Measurements from ENCODE around the gene GSDME.
"Not testable (repeated sequence)": the region's sequence is repeated elsewhere in the genome, so short reads cannot be mapped to it uniquely, and the experiment has no call there.

Gene GSDME

DNA sequence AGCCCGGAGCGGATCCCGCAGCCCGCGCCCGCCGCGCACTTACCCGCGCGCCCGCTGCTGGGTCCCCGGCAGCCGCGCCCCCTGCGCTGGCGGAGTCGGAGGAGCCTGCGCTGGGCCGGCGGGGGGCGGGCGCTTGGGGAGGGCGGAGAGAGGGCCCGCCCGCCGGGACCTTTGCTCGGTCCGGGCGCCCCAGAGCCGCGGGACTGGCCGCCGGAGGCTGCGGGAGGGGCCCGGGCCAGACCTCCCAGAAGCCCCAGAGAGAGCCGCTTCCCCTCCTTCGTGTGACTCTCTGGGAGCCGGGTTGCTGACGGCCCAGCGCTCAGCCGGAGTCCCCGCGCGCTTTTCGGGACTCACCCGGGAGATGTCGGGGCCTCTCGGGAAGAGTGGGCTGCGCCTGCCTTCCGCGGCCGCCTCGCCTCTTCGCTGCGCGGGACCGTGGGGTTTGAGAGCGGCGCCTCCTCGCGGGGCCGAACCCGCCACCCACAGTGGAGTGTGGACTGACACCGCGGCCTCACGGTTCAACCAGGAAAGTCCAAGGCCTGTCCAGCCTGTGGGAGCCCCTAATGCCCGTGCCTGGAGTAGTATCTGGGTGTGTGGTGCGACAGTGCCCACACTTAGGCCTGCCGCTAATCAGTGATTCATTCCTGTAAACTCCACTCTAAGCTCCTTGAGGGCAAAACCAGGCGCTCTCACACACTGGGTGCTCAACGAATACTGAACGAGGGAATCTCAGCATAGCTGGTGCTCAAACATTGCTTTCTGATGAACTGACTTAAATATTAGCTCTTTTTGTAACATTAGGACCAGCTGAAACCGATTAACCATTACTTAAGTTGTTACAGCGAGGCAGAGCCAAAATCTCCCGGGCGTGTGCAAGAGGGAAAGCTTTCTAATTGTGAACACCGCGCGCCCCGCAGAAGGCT is at the start of gene GSDME:
TSS of gene GSDME (minus strand) at position 112 of the 923 bp plus-strand sequence. CDS start 7,690 bp downstream, outside the sequence.
- DNase-seq (ENCODE audit: low read depth): peak; percentile 41

DNA sequence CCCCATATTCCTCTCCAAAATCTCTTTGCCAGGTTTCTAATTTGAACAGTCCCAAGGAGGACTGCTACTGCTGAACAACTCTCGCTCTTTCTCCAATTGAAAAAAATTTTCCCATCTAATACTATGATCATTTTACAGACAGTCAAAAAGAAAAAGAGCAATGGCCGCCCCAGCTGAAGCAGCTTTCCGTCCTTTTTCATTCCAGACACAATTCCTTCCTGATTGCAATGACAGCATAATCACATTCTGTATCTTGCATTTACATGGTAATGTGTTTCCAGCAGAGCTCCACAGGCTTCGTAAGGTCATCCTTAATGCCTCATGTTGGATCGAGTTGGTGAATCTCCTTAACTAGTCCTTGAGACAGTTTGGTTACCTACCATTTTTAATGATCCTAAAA is 45.0 kb upstream of the GSDME start:
- DNase-seq (ENCODE audit: low read depth): no peak

DNA sequence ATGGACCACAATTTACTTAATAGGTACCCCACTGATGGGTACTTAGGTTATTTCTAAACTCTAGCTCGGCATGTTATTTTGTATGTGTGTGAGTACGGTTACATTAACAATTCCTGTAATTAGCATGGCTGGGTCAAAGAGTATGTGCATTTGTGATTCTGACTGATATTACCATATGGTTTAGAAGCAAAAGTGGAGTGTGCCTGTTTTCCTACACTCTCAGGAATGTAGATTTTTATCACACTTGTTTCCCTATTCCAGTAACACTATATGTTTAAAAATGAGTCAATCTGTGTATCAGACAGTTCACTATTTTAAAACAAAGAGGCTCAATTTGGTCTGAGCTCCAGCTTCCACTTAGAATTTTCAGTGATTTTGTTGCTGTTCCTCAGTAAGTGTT is 44.6 kb upstream of the GSDME start:
- DNase-seq (ENCODE audit: low read depth): no peak

DNA sequence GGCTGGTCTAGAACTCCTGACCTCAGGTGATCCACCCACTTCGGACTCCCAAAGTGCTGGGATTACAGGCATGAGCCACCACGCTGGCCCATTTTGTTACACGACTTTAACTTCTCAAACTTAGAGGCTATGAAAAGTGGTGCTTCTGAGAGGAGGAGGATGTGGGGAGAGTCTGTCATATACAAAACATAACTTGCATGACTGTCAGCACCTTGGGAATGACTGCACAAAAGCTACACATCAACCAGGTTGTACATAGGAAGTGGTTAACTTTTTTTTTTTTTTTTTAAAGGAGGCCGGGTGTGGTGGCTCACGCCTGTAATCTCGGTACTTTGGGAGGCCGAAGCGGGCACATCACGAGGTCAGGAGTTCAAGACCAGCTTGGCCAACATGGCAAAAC is 43.4 kb upstream of the GSDME start:
- DNase-seq (ENCODE audit: low read depth): no peak

DNA sequence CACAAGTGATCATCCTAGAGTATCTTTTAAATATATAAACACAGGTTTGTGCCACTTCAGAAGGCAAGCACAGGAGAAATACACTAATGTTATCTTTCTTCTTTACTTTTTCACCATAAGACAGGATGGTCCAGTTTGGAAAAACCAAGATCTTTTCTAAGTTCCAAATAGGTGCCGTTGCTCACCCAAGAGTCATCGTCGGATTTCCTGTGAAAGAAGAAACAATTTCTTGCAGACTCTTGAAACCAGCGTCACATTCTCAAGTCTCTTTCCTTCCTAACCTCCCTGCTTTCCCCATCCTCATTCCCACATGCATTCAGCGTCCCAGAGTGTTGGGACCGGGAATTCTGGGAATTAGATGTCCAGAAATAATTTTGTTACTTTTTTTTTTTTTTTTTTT is 42.8 kb upstream of the GSDME start:
- DNase-seq (ENCODE audit: low read depth): no peak

DNA sequence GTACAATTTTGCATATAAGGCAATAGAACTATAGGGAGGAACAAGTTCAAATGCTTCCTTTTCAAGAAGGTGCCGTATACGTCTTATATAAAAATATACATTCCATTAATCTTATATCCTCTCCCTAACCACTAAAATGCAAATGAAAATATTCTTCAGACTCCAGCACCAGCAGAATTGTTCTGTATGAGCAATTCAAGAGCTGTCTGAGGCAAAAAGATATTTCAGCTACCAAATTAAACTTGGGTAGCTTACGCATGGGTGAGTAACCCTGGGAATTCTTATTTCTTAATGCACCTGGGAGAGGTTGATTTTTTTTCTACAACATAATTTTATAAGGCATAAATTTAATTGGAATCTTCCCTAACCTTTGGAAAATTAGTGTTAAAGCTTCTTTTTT is 42.2 kb upstream of the GSDME start:
- no peak for DNase-seq (ENCODE audit: low read depth)

DNA sequence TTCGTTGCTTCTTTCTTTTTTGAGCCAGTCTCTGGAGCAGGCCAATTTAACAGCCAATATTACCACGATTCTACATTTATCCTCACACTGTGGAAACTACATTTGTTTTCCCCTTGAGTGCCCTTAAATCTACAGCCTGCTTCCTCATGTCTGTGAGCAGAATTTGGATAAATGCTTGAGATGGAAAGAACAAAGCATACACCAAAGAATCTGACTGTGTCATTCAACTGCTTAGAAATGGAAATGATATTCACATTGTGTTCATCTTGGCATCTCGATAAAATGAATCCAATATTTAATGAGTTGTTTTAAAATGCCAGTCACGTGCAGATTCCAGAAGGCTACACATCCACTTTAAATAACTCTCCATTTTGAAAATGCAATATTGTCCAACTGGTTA is 41.0 kb upstream of the GSDME start:
- no peak for DNase-seq (ENCODE audit: low read depth)

DNA sequence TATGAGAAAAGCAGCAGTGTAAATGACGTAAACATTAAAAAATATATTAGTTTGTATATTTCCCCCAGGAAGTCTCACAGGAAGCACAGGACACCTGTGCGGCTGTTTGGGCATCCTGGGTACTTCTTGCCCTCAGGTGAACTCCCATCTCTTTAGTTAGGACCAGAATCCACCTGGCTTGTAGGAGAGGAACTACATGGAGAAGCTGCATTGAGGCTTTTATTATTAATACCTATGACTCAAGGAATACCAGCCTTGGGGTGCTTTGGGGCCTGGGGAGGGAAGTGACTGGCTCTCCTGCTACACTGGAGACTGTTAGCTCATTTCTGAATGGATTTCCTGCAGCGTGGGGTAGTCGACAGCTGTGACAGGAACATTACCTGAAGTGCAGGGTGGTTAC is 40.0 kb upstream of the GSDME start:
- DNase-seq (ENCODE audit: low read depth): no peak

DNA sequence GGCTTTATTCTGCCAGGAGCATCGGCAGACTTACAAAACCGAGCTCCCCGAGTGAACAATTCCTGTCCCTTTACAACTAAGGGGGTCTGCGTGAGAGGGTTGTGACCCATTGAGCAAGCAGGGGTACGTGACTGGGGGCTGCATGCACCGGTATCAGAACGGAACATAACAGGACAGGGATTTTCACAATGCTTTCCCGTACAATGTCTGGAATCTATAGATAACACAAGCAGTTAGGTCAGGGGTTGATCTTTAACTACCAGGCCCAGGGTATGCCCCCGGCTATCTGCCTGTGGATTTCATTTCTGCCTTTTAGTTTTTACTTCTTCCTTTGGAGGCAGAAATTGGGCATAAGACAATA is 38.1 kb upstream of the GSDME start:
- no peak for DNase-seq (ENCODE audit: low read depth)

DNA sequence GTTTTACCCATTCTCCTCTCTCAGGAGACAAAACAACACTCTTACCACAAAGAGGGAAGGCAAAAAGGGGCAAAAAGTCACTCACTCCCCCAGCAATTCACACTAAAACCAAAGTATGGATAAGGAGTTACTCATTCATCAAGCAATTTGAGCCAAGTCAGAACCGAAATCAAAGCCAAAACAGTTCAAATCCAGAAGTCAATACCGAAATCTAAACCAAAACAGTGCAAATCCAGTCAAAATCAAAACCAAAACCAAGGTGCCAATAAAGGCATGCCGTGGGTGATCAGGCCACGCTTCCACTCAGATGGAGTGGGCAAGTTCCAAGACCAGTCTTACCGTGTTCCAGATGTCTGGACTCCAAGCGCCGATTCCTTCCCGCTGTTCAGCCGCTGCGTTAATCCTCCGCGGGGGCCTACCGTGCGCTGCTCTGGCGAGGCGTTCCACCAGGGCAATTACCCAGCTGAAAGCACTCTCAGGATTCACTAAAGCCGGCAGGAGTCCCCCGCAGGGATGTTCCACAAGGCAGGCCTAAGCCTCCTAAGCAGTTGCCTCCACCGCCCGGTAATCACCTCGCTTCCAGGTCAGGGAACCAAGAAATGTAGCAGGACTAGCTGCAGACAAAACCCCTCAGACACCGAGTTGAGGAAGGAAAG is 37.6 kb upstream of the GSDME start:
- DNase-seq (ENCODE audit: low read depth): not testable (repeated sequence)

DNA sequence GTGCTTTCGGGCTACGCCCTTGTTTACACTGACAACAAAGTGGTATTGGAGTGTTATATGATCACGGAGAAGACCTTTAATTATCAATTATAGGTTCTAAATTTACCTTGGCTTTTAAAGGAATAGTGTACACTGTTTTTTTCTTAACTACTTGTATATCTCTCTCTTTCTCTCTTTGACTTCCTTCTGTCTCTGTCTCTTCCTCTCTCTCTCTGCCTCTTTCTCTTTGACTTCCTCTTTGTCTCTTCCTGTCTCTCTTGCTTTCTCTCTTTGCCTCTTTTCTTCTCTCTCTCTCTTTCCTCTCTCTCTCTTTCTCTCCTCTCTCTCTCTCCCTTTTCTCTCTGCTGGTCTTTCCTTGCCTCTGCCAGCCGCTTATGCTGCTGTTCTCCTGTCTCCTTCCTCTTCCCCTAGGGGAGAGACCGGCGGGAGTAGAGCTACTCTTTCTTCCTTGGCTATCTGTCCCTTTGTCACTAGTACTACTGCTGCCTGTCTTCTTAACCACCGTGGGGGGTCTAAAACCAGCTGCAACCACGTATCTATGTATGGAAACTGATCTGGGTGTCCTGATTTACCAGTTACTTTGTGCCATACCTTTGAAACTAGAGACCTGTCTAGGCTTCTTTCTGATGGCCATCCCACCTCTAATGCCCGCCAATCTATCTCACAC is 36.9 kb upstream of the GSDME start:
- DNase-seq (ENCODE audit: low read depth): no peak

DNA sequence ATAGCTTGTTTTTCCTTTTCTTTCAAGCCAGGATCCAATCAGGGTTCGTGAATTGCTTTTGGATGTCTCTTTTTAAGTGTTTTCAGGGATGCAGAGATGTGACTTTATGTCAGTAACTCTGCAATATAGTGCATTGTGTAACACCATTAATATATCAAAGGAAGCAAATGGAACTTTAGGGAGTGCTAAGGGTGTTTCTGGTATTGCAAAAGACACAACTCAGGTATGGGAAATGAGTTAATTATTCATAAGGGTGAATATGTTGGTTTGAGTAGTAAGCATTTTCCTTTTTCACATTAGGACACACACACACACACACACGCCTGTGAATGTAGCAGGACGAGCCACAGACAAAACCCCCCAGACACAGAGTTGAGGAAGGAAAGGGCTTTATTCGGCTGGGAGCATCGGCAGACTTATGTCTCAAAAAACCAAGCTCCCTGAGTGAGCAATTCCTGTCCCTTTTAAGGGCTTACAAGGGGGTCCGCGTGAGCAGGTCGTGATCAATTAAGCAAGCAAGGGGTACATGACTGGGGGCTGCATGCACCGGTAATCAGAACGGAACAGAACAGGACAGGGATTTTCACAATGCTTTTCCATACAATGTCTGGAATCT is 31.8 kb upstream of the GSDME start:
- DNase-seq (ENCODE audit: low read depth): no peak

DNA sequence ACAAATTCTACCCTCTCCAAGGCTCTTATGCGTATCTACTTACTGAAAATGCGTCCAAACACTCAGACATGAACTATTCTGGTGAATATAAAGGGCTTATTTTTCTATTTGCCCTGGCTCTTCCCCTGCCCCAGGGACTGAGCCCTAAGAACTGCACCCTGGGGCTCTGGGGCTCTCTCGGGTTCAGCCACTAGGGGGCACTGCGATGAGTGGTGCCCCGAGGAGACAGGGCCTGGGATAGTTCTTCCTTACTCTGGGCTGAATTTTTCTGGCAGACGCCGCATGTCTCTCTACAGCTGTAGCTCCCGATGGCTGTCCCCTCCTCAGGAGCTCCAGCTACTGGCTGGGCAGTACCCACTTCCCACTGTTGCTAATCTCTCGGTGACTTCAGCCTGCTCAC is 30.8 kb upstream of the GSDME start:
- no peak for DNase-seq (ENCODE audit: low read depth)

DNA sequence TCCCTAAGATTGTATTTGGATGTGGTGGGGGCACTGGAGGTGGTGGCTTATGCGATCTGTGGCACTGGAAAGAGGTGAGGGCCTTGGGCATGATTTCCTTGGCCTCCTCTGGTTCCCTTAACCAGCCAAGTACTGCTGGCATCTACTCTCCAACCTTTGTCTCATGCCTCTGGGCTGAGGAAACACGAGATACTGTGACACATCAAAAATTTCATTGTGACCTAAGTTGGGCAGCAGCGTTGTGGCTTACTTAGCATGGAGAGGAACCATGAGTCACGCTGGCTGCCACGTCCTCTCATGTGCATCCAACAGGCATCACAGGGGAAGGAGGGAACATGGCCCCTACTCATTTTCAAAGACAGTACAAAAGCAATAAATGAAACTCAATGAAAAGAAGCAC is 29.7 kb upstream of the GSDME start:
- peak; percentile 96 for DNase-seq (ENCODE audit: low read depth)

DNA sequence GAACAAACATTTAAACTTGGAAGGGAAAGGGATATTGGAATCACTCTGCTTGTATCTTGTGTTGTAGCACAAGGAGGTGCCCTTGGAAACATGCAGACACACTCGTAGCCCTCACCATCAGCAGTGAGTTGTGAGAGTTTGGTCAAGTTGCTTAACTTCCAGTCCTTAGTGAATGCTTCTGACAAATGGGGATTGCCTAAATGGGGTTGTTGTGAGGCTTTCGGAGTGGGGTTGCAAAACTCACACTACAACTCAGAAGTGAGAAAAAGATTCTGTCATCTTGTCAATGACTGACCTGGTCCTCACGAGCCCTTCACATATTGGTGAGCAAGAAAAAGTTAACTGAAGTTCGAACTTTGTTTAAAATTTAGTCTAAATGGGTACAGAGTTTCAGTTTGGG is 29.0 kb upstream of the GSDME start:
- no peak for DNase-seq (ENCODE audit: low read depth)

DNA sequence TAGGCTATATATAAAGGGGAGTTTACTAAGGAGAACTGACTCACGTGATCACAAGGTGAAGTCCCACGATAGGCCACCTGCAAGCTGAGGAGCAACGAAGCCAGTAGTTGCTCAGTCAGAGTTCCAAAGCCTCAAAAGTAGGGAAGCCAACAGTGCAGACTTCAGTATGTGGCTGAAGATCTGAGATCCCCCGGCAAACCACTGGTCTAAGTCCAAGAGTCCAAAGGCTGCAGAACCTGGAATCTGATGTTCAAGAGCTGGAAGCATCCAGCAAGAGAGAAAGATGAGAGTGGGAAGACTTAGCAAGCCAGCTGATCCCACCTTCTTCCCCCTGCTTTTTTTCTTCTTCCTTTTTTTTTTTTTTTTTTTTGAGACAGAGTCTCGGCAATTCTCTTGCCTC is 27.0 kb upstream of the GSDME start:
- no peak for DNase-seq (ENCODE audit: low read depth)

DNA sequence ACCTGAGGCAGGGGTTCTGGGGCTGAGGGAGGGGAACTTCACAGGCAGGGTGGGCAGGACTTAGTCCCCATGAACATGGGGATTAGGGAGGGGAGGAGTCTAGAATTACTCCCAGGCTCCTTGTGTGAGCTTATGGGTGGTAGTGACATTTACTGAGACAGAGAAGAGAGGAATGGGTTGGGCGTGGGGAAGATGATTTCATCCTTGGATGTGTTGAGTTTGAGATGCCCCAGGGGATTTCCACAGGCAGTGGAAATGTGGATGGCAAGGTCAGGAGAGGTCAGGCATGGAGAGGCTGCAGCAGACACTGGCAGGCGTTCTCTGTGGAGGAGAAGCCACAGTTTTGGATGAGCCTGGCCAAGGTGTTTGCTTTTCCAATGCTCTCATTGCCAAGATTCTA is 26.4 kb upstream of the GSDME start:
- DNase-seq (ENCODE audit: low read depth): no peak

DNA sequence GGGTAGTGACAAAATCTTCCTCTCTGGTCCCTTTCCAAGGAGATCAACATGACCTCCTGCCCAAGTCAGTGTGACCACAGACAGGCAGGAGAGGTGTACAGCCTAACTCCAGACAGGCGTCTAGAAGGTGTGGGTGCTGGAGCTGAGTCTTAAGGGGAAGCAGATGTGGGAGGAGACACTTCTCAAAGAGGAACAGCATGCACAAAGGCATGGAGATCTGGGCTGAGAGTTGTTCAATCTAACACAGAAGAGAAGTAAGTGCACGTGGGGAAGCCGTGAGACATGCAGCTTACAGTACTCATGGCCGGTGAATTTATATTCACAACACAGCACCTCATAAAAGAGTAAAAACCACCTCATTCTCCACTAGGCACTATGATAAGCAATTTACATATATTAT is 23.8 kb upstream of the GSDME start:
- no peak for DNase-seq (ENCODE audit: low read depth)

DNA sequence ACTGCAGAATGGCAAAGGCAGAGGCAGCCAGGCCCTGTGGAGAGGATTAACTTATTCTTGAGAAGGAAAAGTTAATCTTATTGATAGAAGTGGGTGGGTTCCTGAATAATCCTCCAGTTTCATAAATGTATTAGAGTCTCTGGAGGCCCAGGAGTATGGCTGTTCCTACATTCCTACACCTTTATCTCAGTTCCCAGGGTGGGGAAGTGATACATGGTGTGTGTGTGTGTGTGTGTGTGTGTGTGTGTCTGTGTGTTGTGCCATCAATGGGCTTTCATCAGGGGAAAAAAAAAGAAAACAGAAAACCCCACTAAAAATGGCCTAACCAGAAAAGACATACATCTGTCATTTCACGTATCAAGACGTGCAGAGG is 22.0 kb upstream of the GSDME start:
- no peak for DNase-seq (ENCODE audit: low read depth)

DNA sequence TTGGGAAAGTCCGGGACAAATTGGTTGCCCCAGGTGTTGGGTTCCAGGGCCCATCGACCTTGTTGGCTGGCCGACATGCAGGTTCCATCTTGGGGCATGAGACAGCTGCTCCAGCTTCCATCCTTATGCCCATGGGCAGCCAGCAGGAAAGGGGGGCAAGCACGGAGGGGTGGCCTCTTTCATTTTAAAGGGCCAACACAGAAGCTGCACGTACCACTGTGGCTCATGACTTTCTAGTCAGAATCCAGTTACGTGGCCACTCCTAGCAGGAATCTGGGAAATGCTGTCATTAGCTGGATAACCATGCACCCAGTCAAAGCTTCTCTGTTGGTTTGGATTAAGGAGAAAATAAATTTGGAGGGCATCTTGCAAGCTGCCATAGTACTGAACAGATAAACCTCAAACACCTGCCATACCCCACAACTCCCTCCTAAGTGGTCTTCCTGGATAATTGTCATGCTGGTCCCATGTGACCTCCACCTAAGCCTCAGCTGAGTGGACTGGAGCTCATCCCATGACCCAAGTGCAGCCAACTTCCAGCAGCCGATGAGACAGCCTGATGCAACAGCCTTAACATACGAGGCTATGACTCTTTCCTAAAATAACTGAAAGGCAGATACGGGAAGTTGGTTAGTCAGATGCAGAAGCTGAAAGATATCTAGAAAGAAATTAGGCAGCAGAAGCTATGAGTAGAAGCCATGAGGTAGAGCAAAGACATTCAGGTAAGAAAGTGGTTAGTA is 21.4 kb upstream of the GSDME start:
- DNase-seq (ENCODE audit: low read depth): peak; percentile 86

DNA sequence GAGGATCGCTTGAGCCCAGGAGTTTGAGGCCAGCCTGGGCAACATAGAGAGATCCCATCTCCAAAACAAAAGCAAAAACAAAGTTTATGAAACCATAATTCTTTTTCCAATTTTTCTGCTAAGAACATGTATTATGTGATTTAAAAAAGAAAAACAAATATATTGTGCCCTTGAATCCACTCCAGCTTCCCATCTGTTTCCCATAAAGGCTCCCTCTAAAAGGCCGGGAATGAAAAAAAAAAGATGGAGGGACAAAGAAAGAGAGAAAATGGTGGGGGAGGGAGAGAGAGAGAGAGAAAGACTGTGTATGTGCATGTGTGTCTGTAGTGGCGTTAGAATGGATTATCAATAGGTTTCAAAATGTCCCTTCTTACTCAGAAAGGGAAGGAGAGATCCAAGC is 20.5 kb upstream of the GSDME start:
- DNase-seq (ENCODE audit: low read depth): no peak

DNA sequence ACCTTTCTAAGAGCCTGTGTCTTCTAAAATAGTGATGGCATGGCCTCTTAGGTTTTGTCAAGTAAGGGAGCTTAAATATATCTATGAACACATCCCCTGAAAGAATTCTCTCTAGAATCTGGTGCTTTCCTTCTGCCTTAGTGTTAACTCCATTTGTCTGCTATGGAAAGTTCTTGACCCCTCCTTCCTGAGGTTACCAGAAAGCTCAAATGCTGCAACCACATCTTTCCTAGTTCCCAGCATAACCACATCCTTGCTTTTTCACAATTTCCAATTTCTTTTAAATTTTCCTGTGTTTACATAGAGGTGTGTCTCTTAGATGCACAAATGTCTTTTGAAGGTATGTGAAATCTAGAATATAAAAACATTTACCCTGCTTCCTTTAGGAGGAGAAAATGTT is 16.4 kb upstream of the GSDME start:
- no peak for DNase-seq (ENCODE audit: low read depth)

Measured in HS-5 (cell line).